Panc1 (cell line): ENCODE data around the gene PAPOLG. TPM values are rescaled to one million over a fixed set of nuclear protein-coding genes. Genes with fewer than 3 reads are reported as not detected.

ENCODE experiments used
- ATAC-seq: fragments of 200-7000 bp; cut with Tn5 transposase; 2 replicates; pipeline ENCODE4 v1.9.1; 2020; ENCODE audit warnings: mild to moderate bottlenecking, moderate library complexity
- BruUV-seq: library from RNA; stranded (reverse); fragments of 400-500 nt; replicated peaks from 2 replicates; lab custom pipeline; 2021; lab: Mats Ljungman, UMichigan
- CTCF ChIA-PET: fragments of 300-600 bp; sonication (Branson Sonifier 250); formaldehyde crosslinking; loops from one replicate; lab custom pipeline; 2022; ENCODE audit warnings: antibody characterized with exemption; lab: Charles Lee
- POLR2A ChIA-PET: fragments of 300-600 bp; sonication (Branson Sonifier 250); formaldehyde crosslinking; loops from one replicate; lab custom pipeline; 2022; ENCODE audit warnings: antibody characterized with exemption; lab: Charles Lee
- DNase-seq: peaks from one replicate; pipeline ENCODE4 v3.0.0-alpha.2; 2010; ENCODE audit warnings: low read depth, low spot score
- H3K27ac ChIP-seq: 2 replicates; pipeline ENCODE4 v1.5.1; 2011; ENCODE audit warnings: mild to moderate bottlenecking, low read length, inconsistent platforms
- H3K27me3 ChIP-seq: fragments of 200-500 bp; sonication (Bioruptor generic); 2 replicates; pipeline ENCODE4 v1.6.0; 2014; ENCODE audit warnings: low read length, inconsistent platforms; ENCODE audit not compliant: control insufficient read depth, insufficient read depth
- H3K36me3 ChIP-seq: fragments of 200-500 bp; sonication (Bioruptor generic); 2 replicates; pipeline ENCODE4 v1.5.1; 2014; ENCODE audit warnings: inconsistent platforms, mild to moderate bottlenecking, low read length, moderate library complexity; ENCODE audit not compliant: control insufficient read depth, insufficient read depth
- H3K4me1 ChIP-seq: 2 replicates; pipeline ENCODE4 v1.5.1; 2011; ENCODE audit warnings: inconsistent platforms, mild to moderate bottlenecking, low read length, moderate library complexity; ENCODE audit not compliant: control insufficient read depth, insufficient read depth
- H3K4me3 ChIP-seq, 2 experiments: 2 replicates each; pipeline ENCODE4 v1.5.1; 2011 to 2012; ENCODE audit warnings: low read depth in 2 of 2, low read length in 2 of 2, mild to moderate bottlenecking in 2 of 2, inconsistent platforms in 1 of 2, moderate library complexity in 1 of 2
- H3K9me3 ChIP-seq: fragments of 200-500 bp; sonication (Bioruptor generic); 2 replicates; pipeline ENCODE4 v1.5.1; 2014; ENCODE audit warnings: low read depth, mild to moderate bottlenecking, inconsistent platforms, low read length, moderate library complexity; ENCODE audit not compliant: control insufficient read depth, insufficient read depth
- CTCF ChIP-seq: fragments of 450-650 bp; IDR thresholded peaks from 2 replicates; pipeline ENCODE4 v1.5.1; 2017; ENCODE audit warnings: mild to moderate bottlenecking
- POLR2AphosphoS5 ChIP-seq: IDR thresholded peaks from 2 replicates; pipeline ENCODE4 v1.6.1; 2012; ENCODE audit warnings: mild to moderate bottlenecking, low read depth, low read length, moderate library complexity
- REST ChIP-seq, 2 experiments: IDR thresholded peaks; 2 replicates each; pipeline ENCODE4 v1.6.1; 2011 to 2012; ENCODE audit warnings: low read depth in 2 of 2, control low read depth in 1 of 2, low read length in 1 of 2, mild to moderate bottlenecking in 1 of 2, moderate library complexity in 1 of 2; ENCODE audit not compliant: insufficient read depth in 1 of 2
- SIN3A ChIP-seq: IDR thresholded peaks from 2 replicates; pipeline ENCODE4 v1.6.1; 2012; ENCODE audit warnings: low read depth, mild to moderate bottlenecking, low read length, moderate library complexity, borderline replicate concordance; ENCODE audit not compliant: insufficient read depth
- TCF7L2 ChIP-seq: IDR thresholded peaks from 2 replicates; pipeline ENCODE4 v1.6.1; 2011; ENCODE audit warnings: mild to moderate bottlenecking, low read depth, low read length, inconsistent platforms
- in situ Hi-C: cut with HindIII; loops from 2 replicates; pipeline ENCODE4 v1.10.0; 2016; ENCODE audit warnings: low sequenced_read_pairs, low pct_unique_long_range_greater_than_20kb
- intact Hi-C: fragments of 100-400 bp; cut with micrococcal nuclease; formaldehyde crosslinking; loops from one replicate; pipeline ENCODE4 v1.10.0; 2022; ENCODE audit not compliant: unreplicated experiment
- total RNA-seq: library from RNA; stranded (reverse); gene quantifications from one replicate; pipeline ENCODE4 v1.2.1, GENCODE V29; 2021; ENCODE audit not compliant: unreplicated experiment

PAPOLG gene
- total RNA-seq, 1 experiment from 2014 or later = 10.9 TPM

- TF ChIP-seq POLR2AphosphoS5 (no peak), TCF7L2 (no peak), REST (IDR thresholded peaks at IDR 0.05; ENCODE audit: insufficient read depth in 1 of 2, low read depth in 2 of 2, low read length in 1 of 2) (no peak)
- CTCF ChIA-PET = no interaction called here
- DNase-seq (no peak), ATAC-seq (no peak)
- H3K36me3 ChIP-seq = no peaks in the 10 kb centered on the region
- no TSS peak for BruUV-seq
- POLR2A ChIA-PET = no interaction called here
- H3K27me3 ChIP-seq = peaks cover 20% of the 10 kb centered on the region
- no peak overlapping the region for H3K4me3 ChIP-seq
- in situ Hi-C loops (no loop called here), intact Hi-C loops (no loop called here)
- H3K27ac ChIP-seq = no peak overlapping the region
- 0 out of 2 replicates have a peak, but pooled peaks cover 3% of the 10 kb centered on the region for H3K4me1 ChIP-seq
- H3K9me3 ChIP-seq = no peaks in the 10 kb centered on the region
These were observed 17.4 kb upstream of the PAPOLG start for GRCh38 chr2:60738679-60739078.

GRCh38 chr2:60739156-60739555 is 16.9 kb upstream of the PAPOLG start:
- no peak for DNase-seq
- Histone ChIP-seq H3K4me1 (0 out of 2 replicates have a peak, but pooled peaks cover 3% of the 10 kb centered on the region), H3K36me3 (no peaks in the 10 kb centered on the region), H3K4me3 (no peak overlapping the region), H3K9me3 (no peaks in the 10 kb centered on the region), H3K27ac (no peak overlapping the region), H3K27me3 (peaks cover 20% of the 10 kb centered on the region)
- CTCF ChIA-PET = no interaction called here
- no peak for ATAC-seq
- no TSS peak for BruUV-seq
- intact Hi-C loops = no loop called here
- TF ChIP-seq POLR2AphosphoS5 = no peak
- no peak for TF ChIP-seq CTCF
- TF ChIP-seq SIN3A = no peak
- no peak for TF ChIP-seq TCF7L2
- in situ Hi-C loops = no loop called here
- POLR2A ChIA-PET = no interaction called here

- Histone ChIP-seq H3K36me3 (no peaks in the 10 kb centered on the region), H3K27me3 (peaks cover 7% of the 10 kb centered on the region), H3K9me3 (no peaks in the 10 kb centered on the region), H3K27ac (no peak overlapping the region), H3K4me1 (no peaks in the 10 kb centered on the region), H3K4me3 (no peak overlapping the region)
- intact Hi-C loops = no loop called here
- ATAC-seq (no peak), DNase-seq (no peak)
- TF ChIP-seq CTCF = no peak
- no peak for TF ChIP-seq POLR2AphosphoS5
- ChIA-PET CTCF (no interaction called here), POLR2A (no interaction called here)
- BruUV-seq = no TSS peak
- in situ Hi-C loops = no loop called here
These were observed 14.5 kb upstream of the PAPOLG start for GRCh38 chr2:60741576-60741975.
